Measurements from ENCODE around the gene KCNK3. TPM values are rescaled to one million over a fixed set of nuclear protein-coding genes. Genes with fewer than 3 reads are reported as not detected.

Gene KCNK3
- total RNA-seq, 3 donors from 2014 or later (not counting 1 experiment from before 2014, with no cell fraction given), result not detected

GRCh38 chr2:26778507-26778906 is 86.0 kb downstream of the KCNK3 start:
- H3K27ac ChIP-seq (ENCODE audit: low read length), result no peak overlapping the region
- Mint-ChIP-seq H3K27ac (no peak overlapping the region), H3K27me3 (ENCODE audit: low read depth in 2 of 2) (no peaks in the 10 kb centered on the region), H3K9me3 (no peaks in the 10 kb centered on the region), H3K36me3 (peaks cover 6% of the 10 kb centered on the region), H3K4me3 (no peak overlapping the region), H3K4me1 (peaks cover 7 to 12% of the 10 kb centered on the region in 2 donors)
- H3K36me3 ChIP-seq (ENCODE audit: control insufficient read depth, insufficient read depth, low read length), result peaks cover 51% of the 10 kb centered on the region
- no peak for TF ChIP-seq CTCF (IDR thresholded peaks at IDR 0.05)
- no peak overlapping the region for H3K4me3 ChIP-seq (ENCODE audit: low read length)
- intact Hi-C loops (cut with micrococcal nuclease), result no loop called here
- H3K4me1 ChIP-seq (ENCODE audit: control insufficient read depth, insufficient read depth, low read length), result peaks cover 2% of the 10 kb centered on the region
- WGBS (ENCODE audit: insufficient coverage), result 96% methylated on average over 2 of the region's 3 CpGs
- no peaks in the 10 kb centered on the region for H3K9me3 ChIP-seq (ENCODE audit: control insufficient read depth, insufficient read depth, low read length)
- DNase-seq (no peak), ATAC-seq (peak in 1 of 3 donors; percentile 25)
- no peaks in the 10 kb centered on the region for H3K27me3 ChIP-seq (ENCODE audit: control insufficient read depth, insufficient read depth, low read length)

- Mint-ChIP-seq H3K27me3 (ENCODE audit: low read depth in 2 of 2) (no peaks in the 10 kb centered on the region), H3K4me3 (no peak overlapping the region), H3K4me1 (peaks cover 10 to 11% of the 10 kb centered on the region in 2 donors), H3K27ac (no peak overlapping the region), H3K36me3 (peaks cover 6% of the 10 kb centered on the region), H3K9me3 (no peaks in the 10 kb centered on the region)
- H3K9me3 ChIP-seq (ENCODE audit: control insufficient read depth, insufficient read depth, low read length), result no peaks in the 10 kb centered on the region
- H3K4me1 ChIP-seq (ENCODE audit: control insufficient read depth, insufficient read depth, low read length), result peaks cover 3% of the 10 kb centered on the region
- H3K36me3 ChIP-seq (ENCODE audit: control insufficient read depth, insufficient read depth, low read length), result peaks cover 44% of the 10 kb centered on the region
- WGBS (ENCODE audit: insufficient coverage), result 95% methylated on average over 4 of the region's 4 CpGs
- DNase-seq (no peak), ATAC-seq (no peak)
- H3K27ac ChIP-seq (ENCODE audit: low read length), result no peak overlapping the region
- TF ChIP-seq CTCF (IDR thresholded peaks at IDR 0.05), result no peak
- no peaks in the 10 kb centered on the region for H3K27me3 ChIP-seq (ENCODE audit: control insufficient read depth, insufficient read depth, low read length)
- intact Hi-C loops (cut with micrococcal nuclease), result no loop called here
- no peak overlapping the region for H3K4me3 ChIP-seq (ENCODE audit: low read length)
Measured at GRCh38 chr2:26780203-26780760, 87.8 kb downstream of the KCNK3 start.

Other genes starting within 250 kb of the KCNK3 start
- 1 to 10 TPM in 2 of 3 donors, under 1 TPM in 1; 0.66 to 3.7 (median 1.4) TPM for gene OTOF, start 214.6 kb upstream of the KCNK3 start, total RNA-seq
- not detected for gene CIB4, start 51.4 kb upstream of the KCNK3 start, total RNA-seq
- 10 to 100 TPM; 30.0 to 35.6 (median 30.4) TPM for gene SLC35F6, start 71.6 kb downstream of the KCNK3 start, total RNA-seq
- gene CENPA, start 93.3 kb downstream of the KCNK3 start, total RNA-seq, result under 1 TPM; 0.38 to 0.52 (median 0.50) TPM
- not detected for gene DPYSL5, start 155.4 kb downstream of the KCNK3 start, total RNA-seq